ENCODE measurements around the gene RGS6.

Gene RGS6

DNA sequence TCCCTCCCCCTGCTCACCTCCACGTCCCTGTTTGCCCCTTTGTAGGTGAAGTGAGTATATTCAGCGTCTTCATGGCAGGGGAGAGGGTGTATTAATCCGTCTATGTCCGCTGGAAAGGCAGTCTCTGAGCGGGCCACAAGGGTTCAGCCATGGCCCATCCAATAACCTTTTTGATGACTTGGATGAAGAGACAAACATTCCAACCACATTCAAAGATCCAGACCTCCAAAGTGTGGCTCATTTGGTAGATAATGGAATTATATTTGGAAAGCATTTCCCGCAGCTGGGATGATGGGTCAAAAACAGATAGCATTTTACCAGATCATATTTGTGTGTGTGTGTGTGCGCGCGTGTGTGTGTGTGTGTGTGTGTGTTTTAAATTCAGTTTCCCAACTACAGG lies 615.8 kb downstream of the RGS6 start:
- TF ChIP-seq, protein P1, sequence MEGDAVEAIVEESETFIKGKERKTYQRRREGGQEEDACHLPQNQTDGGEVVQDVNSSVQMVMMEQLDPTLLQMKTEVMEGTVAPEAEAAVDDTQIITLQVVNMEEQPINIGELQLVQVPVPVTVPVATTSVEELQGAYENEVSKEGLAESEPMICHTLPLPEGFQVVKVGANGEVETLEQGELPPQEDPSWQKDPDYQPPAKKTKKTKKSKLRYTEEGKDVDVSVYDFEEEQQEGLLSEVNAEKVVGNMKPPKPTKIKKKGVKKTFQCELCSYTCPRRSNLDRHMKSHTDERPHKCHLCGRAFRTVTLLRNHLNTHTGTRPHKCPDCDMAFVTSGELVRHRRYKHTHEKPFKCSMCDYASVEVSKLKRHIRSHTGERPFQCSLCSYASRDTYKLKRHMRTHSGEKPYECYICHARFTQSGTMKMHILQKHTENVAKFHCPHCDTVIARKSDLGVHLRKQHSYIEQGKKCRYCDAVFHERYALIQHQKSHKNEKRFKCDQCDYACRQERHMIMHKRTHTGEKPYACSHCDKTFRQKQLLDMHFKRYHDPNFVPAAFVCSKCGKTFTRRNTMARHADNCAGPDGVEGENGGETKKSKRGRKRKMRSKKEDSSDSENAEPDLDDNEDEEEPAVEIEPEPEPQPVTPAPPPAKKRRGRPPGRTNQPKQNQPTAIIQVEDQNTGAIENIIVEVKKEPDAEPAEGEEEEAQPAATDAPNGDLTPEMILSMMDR (IDR thresholded peaks at IDR 0.05; ENCODE audit: low read depth, low read length): no peak
- DNase-seq (ENCODE audit: extremely low read depth, low read depth): no peak

DNA sequence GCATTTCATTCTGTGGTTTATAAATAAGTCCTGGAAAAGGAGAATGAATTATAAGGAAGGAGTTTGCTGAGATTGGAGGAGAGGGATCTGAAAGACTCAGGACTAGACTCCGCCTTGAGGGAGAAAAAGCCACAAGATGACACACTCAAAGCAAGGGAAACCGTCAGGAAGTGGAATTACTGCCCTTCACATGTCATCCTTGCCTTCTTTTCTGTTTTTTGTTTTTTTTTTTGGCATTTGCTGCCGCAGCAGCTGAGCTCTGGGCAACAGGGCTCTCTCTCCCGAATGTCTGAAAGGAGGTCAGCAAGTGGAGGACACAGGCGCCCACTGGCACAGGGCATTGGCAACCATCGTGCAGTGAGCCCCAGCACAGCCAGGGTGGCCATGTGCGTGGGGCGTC lies 616.8 kb downstream of the RGS6 start:
- no peak for DNase-seq (ENCODE audit: extremely low read depth, low read depth)
- TF ChIP-seq, protein P1 (IDR thresholded peaks at IDR 0.05; ENCODE audit: low read depth, low read length): no peak

DNA sequence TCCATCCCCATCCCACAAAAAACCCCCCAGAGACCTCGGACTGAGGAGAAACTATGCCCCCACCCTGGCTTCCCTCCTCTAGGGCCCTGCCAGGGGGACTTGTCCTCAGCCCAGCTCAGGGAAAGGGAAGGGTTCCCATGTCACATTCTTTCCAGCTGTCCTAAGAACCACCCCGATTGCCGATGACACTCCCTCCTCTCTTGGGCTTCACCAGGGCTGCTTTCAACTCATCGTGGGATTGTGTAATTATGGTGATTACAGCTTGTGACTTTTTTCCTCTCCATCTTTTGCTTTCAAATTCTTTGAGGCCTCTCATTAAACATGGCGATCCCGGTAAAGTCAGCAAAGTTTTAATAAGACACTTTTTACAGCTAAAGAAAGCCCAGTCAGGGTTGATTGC lies 617.6 kb downstream of the RGS6 start:
- TF ChIP-seq, protein P1 (IDR thresholded peaks at IDR 0.05; ENCODE audit: low read depth, low read length): no peak
- no peak for DNase-seq (ENCODE audit: extremely low read depth, low read depth)

DNA sequence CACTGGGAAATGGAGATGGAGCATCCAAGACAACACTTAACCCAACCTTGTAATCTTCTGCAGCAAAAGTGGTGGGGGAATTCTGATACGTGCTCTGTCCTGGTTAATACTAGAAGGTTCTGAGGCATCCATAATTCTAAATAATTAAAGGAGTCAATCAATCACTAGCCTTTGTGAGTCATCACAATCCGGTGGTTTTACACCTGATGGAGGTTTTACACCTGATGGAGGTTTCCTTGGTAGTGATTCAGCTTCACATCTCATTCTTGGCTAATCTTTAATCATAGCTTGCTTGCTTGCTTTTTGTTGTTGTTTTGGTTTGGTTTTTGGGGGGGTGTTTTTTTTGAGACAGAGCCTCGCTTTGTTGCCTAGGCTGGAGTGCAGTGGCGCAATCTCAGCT lies 618.3 kb downstream of the RGS6 start:
- TF ChIP-seq, protein P1 (IDR thresholded peaks at IDR 0.05; ENCODE audit: low read depth, low read length): no peak
- DNase-seq (ENCODE audit: extremely low read depth, low read depth): no peak

DNA sequence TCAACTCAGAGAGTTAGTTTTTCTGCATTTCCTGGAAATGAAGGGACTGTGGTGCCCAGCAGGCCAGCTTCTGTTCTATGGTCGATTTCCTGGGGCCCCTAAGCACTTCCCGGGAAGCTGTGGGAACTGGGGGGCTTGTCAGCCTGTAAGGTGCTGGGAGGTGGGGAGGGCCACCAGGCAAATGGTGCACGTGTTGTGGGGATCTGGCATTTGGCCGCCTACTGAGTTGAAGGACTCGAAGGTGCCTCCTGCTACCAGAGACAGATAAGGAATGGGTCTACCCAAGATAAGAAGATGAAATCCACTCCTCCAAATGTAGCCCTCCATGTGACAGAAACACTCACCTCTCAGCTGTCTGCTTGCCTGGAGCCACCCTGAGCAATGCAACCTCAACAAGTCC lies 620.0 kb downstream of the RGS6 start:
- DNase-seq (ENCODE audit: extremely low read depth, low read depth): no peak
- TF ChIP-seq, protein P1 (IDR thresholded peaks at IDR 0.05; ENCODE audit: low read depth, low read length): no peak

DNA sequence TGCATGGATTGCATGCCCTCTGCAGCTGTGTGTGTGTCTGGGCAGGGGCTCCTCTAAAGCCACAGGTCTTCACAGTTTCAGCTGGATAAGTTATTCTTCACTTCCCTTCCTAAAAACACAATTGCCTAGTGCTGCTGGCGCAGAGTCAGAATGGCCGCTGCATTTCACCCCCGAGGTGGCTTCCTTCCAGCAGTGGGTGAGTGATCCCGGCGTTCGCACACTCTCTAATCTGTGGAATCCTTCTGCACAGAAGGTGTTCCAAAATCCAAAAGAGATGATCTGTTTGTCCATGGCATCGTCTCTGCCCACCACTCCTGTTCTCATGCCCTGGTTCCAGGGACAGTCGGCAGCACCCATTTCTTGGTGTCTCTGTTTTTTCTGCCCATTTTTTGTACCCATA lies 620.9 kb downstream of the RGS6 start:
- TF ChIP-seq, protein P1 (IDR thresholded peaks at IDR 0.05; ENCODE audit: low read depth, low read length): no peak
- DNase-seq (ENCODE audit: extremely low read depth, low read depth): no peak

DNA sequence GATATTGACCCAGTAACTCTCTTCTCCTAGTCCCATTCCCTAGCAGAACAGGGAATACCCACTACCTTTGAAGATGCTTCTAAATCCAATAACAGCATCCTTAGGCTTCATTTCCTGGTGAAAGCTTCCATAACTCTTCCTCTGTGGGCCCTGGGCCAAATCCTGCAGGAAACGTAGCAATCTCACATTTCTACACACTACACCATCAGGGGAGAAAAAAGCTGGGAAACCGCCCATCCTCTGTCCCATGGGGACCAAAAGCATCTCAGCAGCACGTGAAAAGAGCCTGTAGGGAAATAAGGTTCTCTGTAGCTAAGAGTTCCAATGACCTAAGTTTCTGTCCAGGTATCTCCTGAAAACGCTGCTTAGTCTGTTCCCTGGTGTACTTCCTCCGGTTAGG lies 621.4 kb downstream of the RGS6 start:
- DNase-seq (ENCODE audit: extremely low read depth, low read depth): no peak
- TF ChIP-seq, protein P1 (IDR thresholded peaks at IDR 0.05; ENCODE audit: low read depth, low read length): no peak
